K562 (cell line): ENCODE results near the gene RET. TPM values are rescaled to one million over a fixed set of nuclear protein-coding genes. Genes with fewer than 3 reads are reported as not detected.

Source experiments
- ATAC-seq: fragments of 200-7000 bp; cut with Tn5 transposase; 3 replicates; pipeline ENCODE4 v1.9.1; 2020; ENCODE audit warnings: moderate library complexity
- BruUV-seq: library from RNA; stranded (reverse); fragments of 400-500 nt; replicated peaks from 2 replicates; lab custom pipeline; 2021; lab: Mats Ljungman, UMichigan
- CTCF ChIA-PET: fragments of 300-600 bp; formaldehyde crosslinking; extraction: SDS; loops from one replicate; lab custom pipeline; 2021; ENCODE audit warnings: low intra/inter-chr PET ratio; lab: Yijun Ruan, JAX
- POLR2A ChIA-PET: fragments of 300-600, 350-650 bp; sonication (Branson Sonifier 250); formaldehyde crosslinking; extraction: SDS; loops from one replicate; lab custom pipeline; 2021; ENCODE audit warnings: antibody characterized with exemption, inconsistent platforms; lab: Yijun Ruan, JAX
- DNase-seq, 4 experiments: peaks; one replicate each; pipeline versions ENCODE4 v3.0.0 to v3.0.0-alpha.2; 2011 to 2018; ENCODE audit warnings: low spot score in 3 of 4, mixed read lengths in 3 of 4; ENCODE audit errors: extremely low read depth in 1 of 4
- FAIRE-seq: peaks from 2 replicates; lab custom pipeline; 2011; peaks lifted over from hg19 to GRCh38; lab: Jason Lieb, UNC
- H2AFZ ChIP-seq: 2 replicates; pipeline ENCODE4 v1.6.0; 2011; ENCODE audit warnings: low read depth, low read length, control low read depth, inconsistent platforms
- H3K27ac ChIP-seq: fragments of 200-600 bp; 3 replicates; pipeline ENCODE4 v1.8.0; 2011; ENCODE audit warnings: low read depth, mild to moderate bottlenecking, control low read depth, inconsistent platforms, low read length, moderate library complexity, mixed read lengths; ENCODE audit errors: extremely low read depth
- H3K27me3 ChIP-seq, 2 experiments: fragments of 300-600 bp in 1 of 2; 2 replicates in 1 of 2; 3 replicates in 1 of 2; pipeline versions ENCODE4 v1.6.0 to v1.8.0; 2011; ENCODE audit warnings: inconsistent platforms in 2 of 2, low read length in 2 of 2, mild to moderate bottlenecking in 1 of 2, mixed read lengths in 1 of 2, moderate library complexity in 1 of 2; ENCODE audit not compliant: control insufficient read depth in 2 of 2, insufficient read depth in 2 of 2
- H3K36me3 ChIP-seq: fragments of 300-600 bp; 3 replicates; pipeline ENCODE4 v1.8.0; 2011; ENCODE audit warnings: mild to moderate bottlenecking, low read length, inconsistent platforms; ENCODE audit not compliant: control insufficient read depth, insufficient read depth
- H3K4me1 ChIP-seq, 2 experiments: fragments of 200-600 bp in 1 of 2; replicated peaks in 1 of 2; 2 replicates in 1 of 2; 3 replicates in 1 of 2; pipeline versions ENCODE4 v1.5.1 to v1.8.0; 2011; ENCODE audit warnings: inconsistent platforms in 2 of 2, low read length in 2 of 2, mild to moderate bottlenecking in 1 of 2, mixed read lengths in 1 of 2, moderate library complexity in 1 of 2; ENCODE audit not compliant: control insufficient read depth in 2 of 2, insufficient read depth in 2 of 2
- H3K4me2 ChIP-seq: 2 replicates; pipeline ENCODE4 v1.6.1; 2011; ENCODE audit warnings: low read length, control low read depth, inconsistent platforms, mixed read lengths; ENCODE audit not compliant: insufficient read depth
- H3K4me3 ChIP-seq: fragments of 200-600 bp; sonication (generic), shearing (Covaris generic); 2 replicates; pipeline ENCODE4 v1.5.1; 2016; ENCODE audit warnings: control low read depth, inconsistent platforms
- H3K79me2 ChIP-seq: fragments of 200-600 bp; 3 replicates; pipeline ENCODE4 v1.8.0; 2011; ENCODE audit warnings: low read length, inconsistent platforms; ENCODE audit not compliant: control insufficient read depth, insufficient read depth
- H3K9ac ChIP-seq, 2 experiments: 2 replicates each; pipeline versions ENCODE4 v1.6.0 to v1.6.1; 2011; ENCODE audit warnings: low read depth in 2 of 2, low read length in 2 of 2, control low read depth in 1 of 2, inconsistent platforms in 1 of 2, mild to moderate bottlenecking in 1 of 2, mixed read lengths in 1 of 2; ENCODE audit not compliant: insufficient read depth in 1 of 2
- H3K9me1 ChIP-seq: one replicate; pipeline ENCODE4 v1.6.0; 2011; ENCODE audit warnings: inconsistent platforms, mild to moderate bottlenecking, low read length, moderate library complexity; ENCODE audit not compliant: control insufficient read depth, insufficient read depth
- H3K9me3 ChIP-seq: replicated peaks from 2 replicates; pipeline ENCODE4 v1.5.1; 2011; ENCODE audit warnings: low read depth, low read length, inconsistent platforms; ENCODE audit not compliant: control insufficient read depth, insufficient read depth
- H4K20me1 ChIP-seq: replicated peaks from 2 replicates; pipeline ENCODE4 v1.6.1; 2011; ENCODE audit warnings: low read length, inconsistent platforms, mixed read lengths; ENCODE audit not compliant: control insufficient read depth, insufficient read depth
- NFE2 ChIP-seq: IDR thresholded peaks from 2 replicates; pipeline ENCODE4 v1.6.1; 2014; ENCODE audit warnings: antibody characterized with exemption, low read depth
- RFX7 ChIP-seq: fragments of 250-450 bp; sonication (Bioruptor Pico); IDR thresholded peaks from 2 replicates; pipeline ENCODE4 v1.5.1; 2021; ENCODE audit warnings: mild to moderate bottlenecking
- SP1 ChIP-seq: sonication (generic); formaldehyde crosslinking; IDR thresholded peaks from 2 replicates; pipeline ENCODE4 v1.8.1; 2022; ENCODE audit warnings: mild to moderate bottlenecking, missing genetic modification reagents
- WGBS: fragments of 100-300 bp; shearing (Covaris generic); methylation state at CpG from one replicate; pipeline ENCODE4 v1.1.6; 2016; ENCODE audit warnings: low coverage, mixed read lengths; ENCODE audit not compliant: insufficient coverage; ENCODE audit errors: missing lambda C conversion rate; 5-methylcytosine and 5-hydroxymethylcytosine counted together
- in situ Hi-C: fragments of 300-500 bp; cut with MboI; formaldehyde crosslinking; loops from 4 replicates; pipeline ENCODE4 v1.15.0; 2018; ENCODE audit warnings: inconsistent platforms, mixed read lengths
- intact Hi-C: fragments of 100-400 bp; cut with micrococcal nuclease; formaldehyde crosslinking; loops from 2 replicates; pipeline ENCODE4 v1.14.2; 2022
- polyA plus RNA-seq, 8 experiments: library from polyadenylated mRNA; depleted of rRNA in 4 of 8; stranded (reverse) in 5 of 8; unstranded in 3 of 8; fragments of >200 nt; fragmentation: Nextera tagmentation in 2 of 8; fragmentation: Illumina TruSeq in 1 of 8; extraction: Ambion mirVana in 2 of 8; extraction: Trizol in 1 of 8; gene quantifications; 2 replicates each; pipeline versions ENCODE4 v1.2.1 to v1.2.3, GENCODE V29; 2011 to 2014; ENCODE audit warnings: inconsistent platforms in 1 of 8, missing spikeins in 1 of 8
- total RNA-seq, 7 experiments: library from RNA; depleted of rRNA in 6 of 7; stranded (reverse); fragments of >200 nt in 6 of 7; fragmentation: Illumina TruSeq in 2 of 7; extraction: Trizol in 2 of 7; gene quantifications; 2 replicates each; pipeline versions ENCODE4 v1.2.1 to v1.2.3, GENCODE V29; 2011 to 2021; ENCODE audit warnings: low replicate concordance in 1 of 7
- TF ChIP-seq, protein P1 (sequence below): sonication (generic); formaldehyde crosslinking; IDR thresholded peaks from 2 replicates; pipeline ENCODE4 v1.8.1; 2023; ENCODE audit warnings: mild to moderate bottlenecking, missing genetic modification reagents, moderate library complexity
- TF ChIP-seq, protein P2 (sequence below), 3 experiments: fragments of 200-800 bp in 1 of 3; fragments of 250-450 bp in 1 of 3; fragments of 450-650 bp in 1 of 3; sonication (Bioruptor Pico) in 1 of 3; sonication (Bioruptor generic) in 1 of 3; formaldehyde crosslinking in 1 of 3; IDR thresholded peaks; 2 replicates each; pipeline versions ENCODE4 v1.6.1 to v1.8.0; 2016 to 2022; ENCODE audit warnings: mild to moderate bottlenecking in 2 of 3, missing genetic modification characterization in 2 of 3, missing compliant biosample characterization in 1 of 3, moderate library complexity in 1 of 3
- TF ChIP-seq, protein P3 (sequence below): fragments of 450-650 bp; IDR thresholded peaks from one replicate; pipeline ENCODE4 v1.6.1; 2018; ENCODE audit warnings: mild to moderate bottlenecking, moderate library complexity; ENCODE audit not compliant: partially characterized antibody
- TF ChIP-seq, protein P4 (sequence below): fragments of 250-450 bp; sonication (Bioruptor Pico); IDR thresholded peaks from 2 replicates; pipeline ENCODE4 v1.8.0; 2022; ENCODE audit warnings: moderate library complexity, mild to moderate bottlenecking, inconsistent platforms
- TF ChIP-seq, protein P5 (sequence below), 2 experiments: fragments of 450-650 bp in 1 of 2; IDR thresholded peaks; 2 replicates each; pipeline ENCODE4 v1.6.1; 2011 to 2017; ENCODE audit warnings: low read depth in 2 of 2, antibody characterized with exemption in 1 of 2, borderline replicate concordance in 1 of 2, low read length in 1 of 2, mild to moderate bottlenecking in 1 of 2, mixed read lengths in 1 of 2; ENCODE audit not compliant: control insufficient read depth in 1 of 2
- TF ChIP-seq, protein P6 (sequence below): fragments of 450-650 bp; IDR thresholded peaks from 2 replicates; pipeline ENCODE4 v1.6.1; 2016; ENCODE audit warnings: missing biosample characterization, missing genetic modification characterization

Gene RET
- total and polyA plus RNA-seq, 9 of the 15 experiments (the other 6 are each of a cell fraction or from before 2014, with no cell fraction given): 0.04 to 0.05 TPM; not detected in 7

DNA sequence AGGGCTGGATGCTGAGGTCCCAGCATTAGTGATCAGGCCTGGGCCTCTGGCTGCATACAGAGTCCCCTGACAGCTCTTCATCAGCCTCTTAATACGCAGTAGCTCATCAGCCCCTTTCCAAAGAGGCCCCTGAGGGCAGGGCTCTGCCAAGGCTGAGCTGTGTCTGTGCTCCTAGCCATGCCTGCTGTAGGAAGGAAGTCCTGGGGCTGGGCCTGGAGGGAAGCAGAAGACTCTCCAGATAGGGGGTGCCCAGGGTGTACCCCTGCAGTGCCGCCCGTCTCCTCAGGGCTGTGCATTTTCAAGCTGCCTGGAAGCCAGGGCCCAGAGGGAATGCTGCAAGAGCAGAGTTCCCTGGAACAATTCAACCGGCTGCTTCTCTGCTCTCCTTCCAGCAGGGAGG is 7.3 kb upstream of the RET start:
- DNase-seq (no peak), FAIRE-seq (no peak), ATAC-seq (no peak)
- Histone ChIP-seq H3K36me3 (no peaks in the 10 kb centered on the region), H3K9me3 (no peaks in the 10 kb centered on the region), H3K9ac (no peak overlapping the region), H3K79me2 (no peaks in the 10 kb centered on the region), H3K4me1 (peaks cover 0 to 3% of the 10 kb centered on the region in 2 experiments; a peak in 1 of 5 replicates), H3K4me3 (no peak overlapping the region), H3K4me2 (no peak overlapping the region), H3K9me1 (no peaks in the 10 kb centered on the region), H2AFZ (no peak overlapping the region), H3K27ac (no peak overlapping the region), H3K27me3 (peaks cover 9 to 51% of the 10 kb centered on the region in 2 experiments; a peak in 3 of 5 replicates), H4K20me1 (no peaks in the 10 kb centered on the region; the same call in none of the 2 replicates)
- ChIA-PET POLR2A (no interaction called here), CTCF (no interaction called here)
- intact Hi-C loops: no loop called here
- in situ Hi-C loops: no loop called here
- no TSS peak for BruUV-seq
- 0% methylated on average over 4 of the region's 4 CpGs for WGBS
- TF ChIP-seq, protein P1, sequence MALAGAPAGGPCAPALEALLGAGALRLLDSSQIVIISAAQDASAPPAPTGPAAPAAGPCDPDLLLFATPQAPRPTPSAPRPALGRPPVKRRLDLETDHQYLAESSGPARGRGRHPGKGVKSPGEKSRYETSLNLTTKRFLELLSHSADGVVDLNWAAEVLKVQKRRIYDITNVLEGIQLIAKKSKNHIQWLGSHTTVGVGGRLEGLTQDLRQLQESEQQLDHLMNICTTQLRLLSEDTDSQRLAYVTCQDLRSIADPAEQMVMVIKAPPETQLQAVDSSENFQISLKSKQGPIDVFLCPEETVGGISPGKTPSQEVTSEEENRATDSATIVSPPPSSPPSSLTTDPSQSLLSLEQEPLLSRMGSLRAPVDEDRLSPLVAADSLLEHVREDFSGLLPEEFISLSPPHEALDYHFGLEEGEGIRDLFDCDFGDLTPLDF: no peak
- TF ChIP-seq NFE2 (no peak), SP1 (CRISPR knock-in tag) (no peak), RFX7 (CRISPR knock-in tag) (no peak)
- TF ChIP-seq, protein P2, sequence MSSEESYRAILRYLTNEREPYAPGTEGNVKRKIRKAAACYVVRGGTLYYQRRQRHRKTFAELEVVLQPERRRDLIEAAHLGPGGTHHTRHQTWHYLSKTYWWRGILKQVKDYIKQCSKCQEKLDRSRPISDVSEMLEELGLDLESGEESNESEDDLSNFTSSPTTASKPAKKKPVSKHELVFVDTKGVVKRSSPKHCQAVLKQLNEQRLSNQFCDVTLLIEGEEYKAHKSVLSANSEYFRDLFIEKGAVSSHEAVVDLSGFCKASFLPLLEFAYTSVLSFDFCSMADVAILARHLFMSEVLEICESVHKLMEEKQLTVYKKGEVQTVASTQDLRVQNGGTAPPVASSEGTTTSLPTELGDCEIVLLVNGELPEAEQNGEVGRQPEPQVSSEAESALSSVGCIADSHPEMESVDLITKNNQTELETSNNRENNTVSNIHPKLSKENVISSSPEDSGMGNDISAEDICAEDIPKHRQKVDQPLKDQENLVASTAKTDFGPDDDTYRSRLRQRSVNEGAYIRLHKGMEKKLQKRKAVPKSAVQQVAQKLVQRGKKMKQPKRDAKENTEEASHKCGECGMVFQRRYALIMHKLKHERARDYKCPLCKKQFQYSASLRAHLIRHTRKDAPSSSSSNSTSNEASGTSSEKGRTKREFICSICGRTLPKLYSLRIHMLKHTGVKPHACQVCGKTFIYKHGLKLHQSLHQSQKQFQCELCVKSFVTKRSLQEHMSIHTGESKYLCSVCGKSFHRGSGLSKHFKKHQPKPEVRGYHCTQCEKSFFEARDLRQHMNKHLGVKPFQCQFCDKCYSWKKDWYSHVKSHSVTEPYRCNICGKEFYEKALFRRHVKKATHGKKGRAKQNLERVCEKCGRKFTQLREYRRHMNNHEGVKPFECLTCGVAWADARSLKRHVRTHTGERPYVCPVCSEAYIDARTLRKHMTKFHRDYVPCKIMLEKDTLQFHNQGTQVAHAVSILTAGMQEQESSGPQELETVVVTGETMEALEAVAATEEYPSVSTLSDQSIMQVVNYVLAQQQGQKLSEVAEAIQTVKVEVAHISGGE (CRISPR knock-in tag; IDR thresholded peaks at IDR 0.05): no peak
- TF ChIP-seq, protein P3, sequence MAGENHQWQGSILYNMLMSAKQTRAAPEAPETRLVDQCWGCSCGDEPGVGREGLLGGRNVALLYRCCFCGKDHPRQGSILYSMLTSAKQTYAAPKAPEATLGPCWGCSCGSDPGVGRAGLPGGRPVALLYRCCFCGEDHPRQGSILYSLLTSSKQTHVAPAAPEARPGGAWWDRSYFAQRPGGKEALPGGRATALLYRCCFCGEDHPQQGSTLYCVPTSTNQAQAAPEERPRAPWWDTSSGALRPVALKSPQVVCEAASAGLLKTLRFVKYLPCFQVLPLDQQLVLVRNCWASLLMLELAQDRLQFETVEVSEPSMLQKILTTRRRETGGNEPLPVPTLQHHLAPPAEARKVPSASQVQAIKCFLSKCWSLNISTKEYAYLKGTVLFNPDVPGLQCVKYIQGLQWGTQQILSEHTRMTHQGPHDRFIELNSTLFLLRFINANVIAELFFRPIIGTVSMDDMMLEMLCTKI: no peak
- TF ChIP-seq, protein P4, sequence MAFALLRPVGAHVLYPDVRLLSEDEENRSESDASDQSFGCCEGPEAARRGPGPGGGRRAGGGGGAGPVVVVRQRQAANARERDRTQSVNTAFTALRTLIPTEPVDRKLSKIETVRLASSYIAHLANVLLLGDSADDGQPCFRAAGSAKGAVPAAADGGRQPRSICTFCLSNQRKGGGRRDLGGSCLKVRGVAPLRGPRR (CRISPR knock-in tag): no peak
- TF ChIP-seq, protein P5, sequence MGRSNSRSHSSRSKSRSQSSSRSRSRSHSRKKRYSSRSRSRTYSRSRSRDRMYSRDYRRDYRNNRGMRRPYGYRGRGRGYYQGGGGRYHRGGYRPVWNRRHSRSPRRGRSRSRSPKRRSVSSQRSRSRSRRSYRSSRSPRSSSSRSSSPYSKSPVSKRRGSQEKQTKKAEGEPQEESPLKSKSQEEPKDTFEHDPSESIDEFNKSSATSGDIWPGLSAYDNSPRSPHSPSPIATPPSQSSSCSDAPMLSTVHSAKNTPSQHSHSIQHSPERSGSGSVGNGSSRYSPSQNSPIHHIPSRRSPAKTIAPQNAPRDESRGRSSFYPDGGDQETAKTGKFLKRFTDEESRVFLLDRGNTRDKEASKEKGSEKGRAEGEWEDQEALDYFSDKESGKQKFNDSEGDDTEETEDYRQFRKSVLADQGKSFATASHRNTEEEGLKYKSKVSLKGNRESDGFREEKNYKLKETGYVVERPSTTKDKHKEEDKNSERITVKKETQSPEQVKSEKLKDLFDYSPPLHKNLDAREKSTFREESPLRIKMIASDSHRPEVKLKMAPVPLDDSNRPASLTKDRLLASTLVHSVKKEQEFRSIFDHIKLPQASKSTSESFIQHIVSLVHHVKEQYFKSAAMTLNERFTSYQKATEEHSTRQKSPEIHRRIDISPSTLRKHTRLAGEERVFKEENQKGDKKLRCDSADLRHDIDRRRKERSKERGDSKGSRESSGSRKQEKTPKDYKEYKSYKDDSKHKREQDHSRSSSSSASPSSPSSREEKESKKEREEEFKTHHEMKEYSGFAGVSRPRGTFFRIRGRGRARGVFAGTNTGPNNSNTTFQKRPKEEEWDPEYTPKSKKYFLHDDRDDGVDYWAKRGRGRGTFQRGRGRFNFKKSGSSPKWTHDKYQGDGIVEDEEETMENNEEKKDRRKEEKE (IDR thresholded peaks at IDR 0.05; ENCODE audit: borderline replicate concordance in 1 of 2, control insufficient read depth in 1 of 2, low read depth in 2 of 2, low read length in 1 of 2): no peak
- TF ChIP-seq, protein P6, sequence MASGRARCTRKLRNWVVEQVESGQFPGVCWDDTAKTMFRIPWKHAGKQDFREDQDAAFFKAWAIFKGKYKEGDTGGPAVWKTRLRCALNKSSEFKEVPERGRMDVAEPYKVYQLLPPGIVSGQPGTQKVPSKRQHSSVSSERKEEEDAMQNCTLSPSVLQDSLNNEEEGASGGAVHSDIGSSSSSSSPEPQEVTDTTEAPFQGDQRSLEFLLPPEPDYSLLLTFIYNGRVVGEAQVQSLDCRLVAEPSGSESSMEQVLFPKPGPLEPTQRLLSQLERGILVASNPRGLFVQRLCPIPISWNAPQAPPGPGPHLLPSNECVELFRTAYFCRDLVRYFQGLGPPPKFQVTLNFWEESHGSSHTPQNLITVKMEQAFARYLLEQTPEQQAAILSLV (tag): no peak
